Epithelial cell of esophagus (primary cell): ENCODE data around the gene TCIRG1.

Experiments used
- DNase-seq: peaks from one replicate; pipeline ENCODE4 v3.0.0; 2010; ENCODE audit warnings: low read depth
- H3K4me3 ChIP-seq: 2 replicates; pipeline ENCODE4 v1.5.1; 2011; ENCODE audit warnings: mild to moderate bottlenecking, low read length, control low read depth
- TF ChIP-seq, protein P1 (sequence below): IDR thresholded peaks from 2 replicates; pipeline ENCODE4 v1.5.1; 2011; ENCODE audit warnings: low read depth, mild to moderate bottlenecking, low read length, control low read depth, inconsistent platforms; ENCODE audit not compliant: insufficient read depth; ENCODE audit errors: missing control alignments

Gene TCIRG1

DNA sequence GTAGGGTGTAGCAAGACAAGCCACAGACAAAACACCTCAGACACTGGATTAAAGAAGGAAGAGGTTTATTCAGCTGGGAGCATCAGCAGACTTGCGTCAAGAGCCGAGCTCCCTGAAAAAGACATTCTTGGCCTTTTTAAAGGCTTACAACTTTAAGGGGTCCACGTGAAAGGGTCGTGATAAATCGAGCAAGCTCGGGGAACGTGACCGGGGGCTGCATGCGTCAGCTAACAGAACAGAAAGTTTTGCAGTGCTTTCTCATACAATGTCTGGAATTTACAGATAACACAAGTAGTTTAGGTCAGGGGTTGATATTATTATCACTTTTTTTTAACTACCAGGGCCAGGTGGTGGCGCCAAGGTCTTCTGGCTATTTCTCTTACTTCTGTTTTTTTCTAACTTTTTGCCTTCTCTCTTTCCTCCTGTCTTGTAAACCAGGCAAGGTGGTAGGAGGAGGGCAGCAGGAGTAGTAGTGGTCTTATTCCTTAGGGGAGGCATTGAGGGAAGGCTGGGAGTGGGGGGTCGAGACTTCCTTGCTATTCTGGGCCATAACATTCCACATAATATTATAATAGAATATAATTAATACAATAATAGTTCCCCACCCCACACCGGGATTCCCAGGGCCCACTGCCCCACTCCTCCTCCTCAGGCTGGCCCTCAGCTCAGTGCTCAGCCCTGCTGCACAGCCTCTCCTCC is 29.3 kb upstream of the TCIRG1 start:
- no peak overlapping the region for H3K4me3 ChIP-seq
- peak; percentile 30 for DNase-seq
- TF ChIP-seq, protein P1, sequence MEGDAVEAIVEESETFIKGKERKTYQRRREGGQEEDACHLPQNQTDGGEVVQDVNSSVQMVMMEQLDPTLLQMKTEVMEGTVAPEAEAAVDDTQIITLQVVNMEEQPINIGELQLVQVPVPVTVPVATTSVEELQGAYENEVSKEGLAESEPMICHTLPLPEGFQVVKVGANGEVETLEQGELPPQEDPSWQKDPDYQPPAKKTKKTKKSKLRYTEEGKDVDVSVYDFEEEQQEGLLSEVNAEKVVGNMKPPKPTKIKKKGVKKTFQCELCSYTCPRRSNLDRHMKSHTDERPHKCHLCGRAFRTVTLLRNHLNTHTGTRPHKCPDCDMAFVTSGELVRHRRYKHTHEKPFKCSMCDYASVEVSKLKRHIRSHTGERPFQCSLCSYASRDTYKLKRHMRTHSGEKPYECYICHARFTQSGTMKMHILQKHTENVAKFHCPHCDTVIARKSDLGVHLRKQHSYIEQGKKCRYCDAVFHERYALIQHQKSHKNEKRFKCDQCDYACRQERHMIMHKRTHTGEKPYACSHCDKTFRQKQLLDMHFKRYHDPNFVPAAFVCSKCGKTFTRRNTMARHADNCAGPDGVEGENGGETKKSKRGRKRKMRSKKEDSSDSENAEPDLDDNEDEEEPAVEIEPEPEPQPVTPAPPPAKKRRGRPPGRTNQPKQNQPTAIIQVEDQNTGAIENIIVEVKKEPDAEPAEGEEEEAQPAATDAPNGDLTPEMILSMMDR, result peak; percentile 16

DNA sequence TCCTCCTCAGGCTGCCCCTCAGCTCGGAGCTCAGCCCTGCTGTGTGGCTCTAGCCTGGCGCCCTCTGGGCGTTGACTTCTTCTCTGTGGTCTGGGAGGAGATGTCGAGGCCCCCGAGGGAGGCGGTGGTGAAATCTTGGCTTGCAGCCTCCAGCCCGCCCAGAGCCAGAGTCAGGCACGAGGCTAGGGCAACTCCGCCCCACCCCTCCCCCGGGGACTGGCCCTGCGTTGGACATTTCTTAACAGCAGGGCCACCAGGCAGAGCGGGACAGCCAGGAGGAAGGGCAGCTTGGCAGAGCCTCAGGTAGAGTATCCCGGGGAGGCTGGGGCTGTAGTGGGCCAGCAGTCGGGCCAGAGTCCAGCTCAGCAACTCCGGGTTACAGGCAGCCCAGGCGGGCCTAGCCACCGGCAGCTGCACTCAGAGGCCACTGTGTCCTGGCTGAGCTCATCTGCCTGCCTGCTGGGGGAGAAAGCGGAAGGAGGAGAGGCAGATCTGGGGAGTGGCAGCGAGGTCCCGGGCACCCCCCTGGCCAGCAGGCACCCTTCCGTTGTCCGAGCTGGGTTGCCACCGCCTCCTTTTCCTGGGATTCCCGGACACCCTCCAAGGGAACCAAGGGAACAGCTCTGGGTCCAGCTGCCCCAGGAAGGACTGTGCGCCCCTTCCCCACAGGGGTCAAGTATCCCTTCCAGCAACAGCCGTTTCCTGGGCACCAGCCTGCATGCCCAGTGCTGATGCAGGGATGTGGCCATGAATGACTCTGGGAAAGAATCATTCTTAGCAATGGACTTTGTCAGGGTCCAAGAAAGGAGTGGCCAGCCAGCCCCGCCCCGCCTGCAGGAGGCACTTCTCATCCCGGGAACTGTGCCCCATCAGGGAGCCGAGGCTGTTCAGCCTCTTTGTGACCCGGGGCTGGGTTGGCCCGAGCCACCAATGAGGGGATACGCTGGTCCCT is 28.5 kb upstream of the TCIRG1 start, which contains the start of gene ALDH3B1:
TSS of gene ALDH3B1 (plus strand) at position 238 of the 952 bp plus-strand sequence. CDS start 4,971 bp downstream, outside the sequence.
- H3K4me3 ChIP-seq, result no peak within 1 kb of the TSS

DNA sequence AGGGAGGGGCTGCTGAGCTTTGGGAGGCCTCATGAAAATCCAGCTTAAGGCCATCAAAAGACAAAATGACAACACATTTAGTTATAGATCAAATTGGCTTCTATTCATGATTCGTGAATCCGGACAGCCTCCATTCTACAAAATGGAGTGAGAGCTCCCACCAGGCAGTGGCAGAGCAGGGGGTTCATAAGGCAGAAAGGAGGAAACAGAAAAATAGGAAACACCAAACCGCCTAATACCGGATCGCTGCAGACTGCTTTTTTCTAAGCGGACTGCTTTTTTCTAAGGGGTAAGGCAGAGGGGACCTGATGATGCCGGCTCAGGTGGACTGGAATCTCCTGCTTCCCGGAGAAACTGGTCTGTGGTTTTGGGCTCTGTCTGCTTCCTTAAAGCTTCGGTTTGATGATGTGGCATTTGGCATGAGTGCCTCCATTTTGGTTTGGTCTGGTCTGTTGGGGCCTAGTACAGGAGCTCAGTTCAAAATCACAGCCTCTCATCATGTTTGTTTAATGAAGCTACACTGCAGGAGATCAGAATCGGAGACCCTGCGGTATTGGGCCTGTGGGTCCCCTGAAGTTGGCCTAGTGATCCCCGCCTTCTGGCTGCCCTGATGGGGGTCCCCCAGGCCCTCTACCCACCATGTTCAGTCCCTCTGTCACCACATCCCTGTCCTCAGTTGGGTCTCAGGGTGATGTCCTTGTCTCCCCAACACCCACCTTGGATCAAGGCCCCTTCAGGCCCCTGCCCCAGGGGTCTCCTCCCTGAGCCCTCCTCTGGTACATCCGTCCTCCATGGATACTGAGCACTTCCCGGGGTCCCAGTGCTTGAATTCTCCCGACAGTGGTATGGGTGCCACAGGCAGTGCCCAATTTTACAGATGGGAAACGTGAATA is 27.5 kb upstream of the TCIRG1 start:
- TF ChIP-seq, protein P1, result no peak
- DNase-seq, result no peak
- no peak overlapping the region for H3K4me3 ChIP-seq

More for the DNA sequence above, 28.5 kb upstream of the TCIRG1 start, which contains the start of gene ALDH3B1:
- TF ChIP-seq, protein P1, result no peak
- DNase-seq, result peak; percentile 39

DNA sequence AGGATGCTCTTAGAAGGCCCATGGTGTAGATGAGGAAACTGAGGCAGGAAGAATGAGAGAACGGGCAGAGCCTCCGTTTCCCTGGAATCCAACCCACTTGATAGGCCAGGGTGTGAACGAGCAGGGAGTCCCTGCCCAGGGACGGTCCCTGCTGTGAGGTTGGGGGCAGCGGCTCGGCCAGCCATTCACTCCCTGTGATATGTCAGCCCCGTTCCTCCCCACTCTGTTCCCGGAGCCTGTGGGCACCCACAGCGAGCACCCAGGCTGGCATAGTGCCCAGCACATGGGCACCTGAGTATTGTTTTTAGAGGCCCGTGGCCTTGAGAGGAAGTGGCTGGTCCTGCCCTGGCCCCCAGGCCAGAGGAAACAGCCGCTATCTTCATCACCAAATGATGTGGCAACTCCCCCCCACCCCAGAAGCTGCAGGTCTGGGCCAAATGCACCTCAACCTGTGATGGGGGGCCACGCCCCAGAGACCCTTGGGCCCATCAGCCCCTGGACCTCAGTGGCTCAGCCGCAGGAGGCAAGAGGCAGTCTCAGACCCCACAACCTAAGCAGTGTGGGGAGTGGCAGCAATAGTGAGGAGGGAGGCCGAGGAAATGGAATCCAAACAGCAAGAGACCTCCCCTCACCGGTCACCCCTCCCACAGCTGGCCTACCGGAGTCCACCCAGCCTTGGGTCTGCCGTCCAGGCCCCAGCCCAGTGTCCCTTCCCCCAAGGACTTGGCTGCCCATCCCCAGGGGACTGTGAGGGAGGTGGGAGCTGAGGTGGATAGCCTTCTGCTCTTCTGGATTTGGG is 26.6 kb upstream of the TCIRG1 start:
- TF ChIP-seq, protein P1, result no peak
- DNase-seq, result no peak
- no peak overlapping the region for H3K4me3 ChIP-seq

DNA sequence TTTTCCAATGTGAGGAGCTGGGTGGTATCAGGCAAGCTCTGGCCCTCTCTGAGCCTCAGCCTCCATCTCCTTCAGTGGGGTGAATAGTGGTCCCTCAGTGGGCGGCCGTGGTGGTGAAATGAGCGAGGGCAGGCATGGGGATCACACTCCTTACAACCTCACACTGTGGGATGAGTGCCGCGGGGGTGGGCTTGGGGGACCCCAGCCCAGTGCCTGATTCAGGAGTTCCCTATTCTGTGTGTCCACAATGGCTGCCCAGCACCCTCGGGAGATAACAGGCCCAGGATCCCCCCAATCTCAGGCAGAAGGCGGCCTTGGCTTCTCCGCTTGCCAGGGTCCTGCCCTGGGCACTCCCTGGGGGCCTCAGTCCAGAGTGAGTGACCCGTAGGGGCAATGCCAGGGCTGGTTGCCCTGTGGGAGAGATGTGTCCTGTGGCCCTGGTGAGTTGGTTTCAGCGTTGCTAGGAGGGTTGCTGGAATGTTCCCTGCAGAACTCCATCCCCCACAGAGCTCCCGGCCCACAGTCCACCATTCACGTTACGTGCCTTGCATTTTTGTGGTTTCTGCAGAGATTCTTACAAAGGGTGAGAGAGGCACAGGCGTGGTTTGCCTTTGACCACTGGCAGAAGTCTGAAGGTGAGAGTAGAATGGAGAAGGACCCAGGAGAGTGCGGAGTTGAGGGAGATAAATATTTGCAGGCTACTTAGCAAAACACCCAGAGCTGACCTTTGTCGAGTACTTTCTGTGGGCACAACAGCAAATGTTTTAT is 25.8 kb upstream of the TCIRG1 start:
- no peak overlapping the region for H3K4me3 ChIP-seq
- peak; percentile 85 for DNase-seq
- TF ChIP-seq, protein P1, result no peak
